GM19351 (cell line): ENCODE results near the gene B3GAT3.
"Not testable (repeated sequence)": the region's sequence is repeated elsewhere in the genome, so short reads cannot be mapped to it uniquely, and the experiment has no call there.

Experiments used
- ATAC-seq: cut with Tn5 transposase; IDR thresholded peaks from one replicate; pipeline ENCODE4 v1.9.1; 2021; ENCODE audit warnings: mild to moderate bottlenecking, moderate library complexity; ENCODE audit not compliant: unreplicated experiment

Gene B3GAT3

GRCh38 chr11:62645946-62646824 is 24.4 kb upstream of the B3GAT3 start, which contains the start of gene GANAB:
Gene GANAB (minus strand): TSS chr11:62646613. CDS start chr11:62646599, 14 bp downstream.
- ATAC-seq, result peak; percentile 96

GRCh38 chr11:62645671-62645945 is 23.8 kb upstream of the B3GAT3 start:
- no peak for ATAC-seq

- ATAC-seq, result no peak
Observed at GRCh38 chr11:62644220-62644619, 22.4 kb upstream of the B3GAT3 start.

- ATAC-seq, result no peak
Observed at GRCh38 chr11:62632492-62632891, 10.7 kb upstream of the B3GAT3 start.

- no peak for ATAC-seq
Observed at GRCh38 chr11:62627713-62628112, 5.9 kb upstream of the B3GAT3 start.

- ATAC-seq, result no peak
Observed at GRCh38 chr11:62622476-62623089, 797 bp upstream of the B3GAT3 start.

- no peak for ATAC-seq
Observed at GRCh38 chr11:62621027-62621566, 689 bp downstream of the B3GAT3 start.

- ATAC-seq, result not testable (repeated sequence)
Observed at GRCh38 chr11:62616957-62617356, 4.8 kb downstream of the B3GAT3 start.

- ATAC-seq, result no peak
Observed at GRCh38 chr11:62615521-62615920, 6.3 kb downstream of the B3GAT3 start.

GRCh38 chr11:62614275-62614674 is 7.5 kb downstream of the B3GAT3 start:
- no peak for ATAC-seq

GRCh38 chr11:62613291-62613778 is 8.5 kb downstream of the B3GAT3 start:
- no peak for ATAC-seq

GRCh38 chr11:62612366-62613290 is 9.2 kb downstream of the B3GAT3 start, which contains the start of the genes EML3 and ROM1:
Gene EML3 (minus strand): TSS chr11:62612775. CDS start chr11:62612457, 318 bp downstream.
Gene ROM1 (plus strand): TSS chr11:62613257. CDS start chr11:62613282, 25 bp downstream.
- ATAC-seq, result peak; percentile 63

GRCh38 chr11:62611705-62612365 is 10.0 kb downstream of the B3GAT3 start:
- ATAC-seq, result peak; percentile 38

GRCh38 chr11:62610814-62611704 is 10.7 kb downstream of the B3GAT3 start:
- ATAC-seq, result no peak

GRCh38 chr11:62610403-62610802 is 11.4 kb downstream of the B3GAT3 start:
- no peak for ATAC-seq

GRCh38 chr11:62608776-62609175 is 13.0 kb downstream of the B3GAT3 start:
- no peak for ATAC-seq

- ATAC-seq, result no peak
Observed at GRCh38 chr11:62607714-62608113, 14.1 kb downstream of the B3GAT3 start.

GRCh38 chr11:62605902-62606301 is 15.9 kb downstream of the B3GAT3 start:
- no peak for ATAC-seq

GRCh38 chr11:62605467-62605866 is 16.3 kb downstream of the B3GAT3 start:
- ATAC-seq, result no peak
